ENCODE measurements around the gene RGS17.

RGS17 gene

DNA sequence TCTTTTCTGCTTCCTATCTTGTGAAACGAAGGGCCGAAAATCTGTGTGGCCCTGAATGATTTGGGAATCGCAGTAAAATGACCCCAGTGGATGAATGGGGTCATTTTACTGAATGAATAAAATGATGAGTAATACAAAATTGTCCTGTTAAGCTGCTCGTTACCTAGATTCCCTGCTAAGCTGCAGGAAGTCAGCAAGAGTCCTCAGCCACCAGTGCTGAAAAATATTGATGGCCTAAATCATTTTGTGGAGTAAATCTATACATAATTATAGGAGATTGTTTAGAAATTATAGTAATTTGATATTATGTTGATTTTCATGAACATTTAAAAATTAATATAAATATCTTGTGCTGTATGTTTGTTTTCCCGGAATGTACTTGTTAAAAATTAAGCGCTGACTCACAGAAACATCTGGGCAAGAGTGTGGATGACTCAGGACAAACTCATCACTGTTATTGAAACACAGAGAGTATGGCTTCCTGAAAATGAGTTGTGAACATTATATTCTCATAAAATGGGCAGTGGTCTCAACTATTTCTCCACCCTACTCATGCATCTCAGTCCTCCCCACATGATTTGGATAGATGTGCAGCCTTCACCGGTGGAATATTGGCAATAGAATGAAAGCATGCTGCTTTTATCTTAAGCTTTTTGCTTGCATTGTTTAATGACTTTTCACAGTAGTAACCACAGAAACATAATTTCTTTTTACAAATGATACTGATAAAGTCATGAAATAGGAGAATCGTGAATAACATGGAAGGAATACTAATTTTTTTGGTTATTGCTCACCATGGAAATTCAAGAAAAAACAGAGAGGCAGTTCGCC is 36.2 kb upstream of the RGS17 start:
- H3K36me3 ChIP-seq (replicated peaks; ENCODE audit: low read depth, low read length) = no peaks in the 10 kb centered on the region
- no peak overlapping the region for H3K4me2 ChIP-seq (ENCODE audit: low read length)
- H3K4me1 ChIP-seq (ENCODE audit: low read length) = no peaks in the 10 kb centered on the region
- H3K9ac ChIP-seq (ENCODE audit: low read length) = no peak overlapping the region
- no peaks in the 10 kb centered on the region for H4K20me1 ChIP-seq (ENCODE audit: insufficient read depth, low read length)
- no peaks in the 10 kb centered on the region for H3K9me3 ChIP-seq (ENCODE audit: insufficient read depth, low read length)
- no peak overlapping the region for H2AFZ ChIP-seq (ENCODE audit: low read depth, low read length)
- H3K27me3 ChIP-seq (ENCODE audit: low read depth, low read length) = no peaks in the 10 kb centered on the region
- H3K4me3 ChIP-seq (ENCODE audit: low read length) = no peak overlapping the region
- no peak for TF ChIP-seq EZH2phosphoT487 (IDR thresholded peaks at IDR 0.05; ENCODE audit: low read depth)
- TF ChIP-seq, protein P1, sequence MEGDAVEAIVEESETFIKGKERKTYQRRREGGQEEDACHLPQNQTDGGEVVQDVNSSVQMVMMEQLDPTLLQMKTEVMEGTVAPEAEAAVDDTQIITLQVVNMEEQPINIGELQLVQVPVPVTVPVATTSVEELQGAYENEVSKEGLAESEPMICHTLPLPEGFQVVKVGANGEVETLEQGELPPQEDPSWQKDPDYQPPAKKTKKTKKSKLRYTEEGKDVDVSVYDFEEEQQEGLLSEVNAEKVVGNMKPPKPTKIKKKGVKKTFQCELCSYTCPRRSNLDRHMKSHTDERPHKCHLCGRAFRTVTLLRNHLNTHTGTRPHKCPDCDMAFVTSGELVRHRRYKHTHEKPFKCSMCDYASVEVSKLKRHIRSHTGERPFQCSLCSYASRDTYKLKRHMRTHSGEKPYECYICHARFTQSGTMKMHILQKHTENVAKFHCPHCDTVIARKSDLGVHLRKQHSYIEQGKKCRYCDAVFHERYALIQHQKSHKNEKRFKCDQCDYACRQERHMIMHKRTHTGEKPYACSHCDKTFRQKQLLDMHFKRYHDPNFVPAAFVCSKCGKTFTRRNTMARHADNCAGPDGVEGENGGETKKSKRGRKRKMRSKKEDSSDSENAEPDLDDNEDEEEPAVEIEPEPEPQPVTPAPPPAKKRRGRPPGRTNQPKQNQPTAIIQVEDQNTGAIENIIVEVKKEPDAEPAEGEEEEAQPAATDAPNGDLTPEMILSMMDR (IDR thresholded peaks at IDR 0.05; ENCODE audit: low read depth, low read length) = no peak
- H3K27ac ChIP-seq (ENCODE audit: low read length) = no peak overlapping the region
- no peaks in the 10 kb centered on the region for H3K79me2 ChIP-seq (ENCODE audit: low read length)

DNA sequence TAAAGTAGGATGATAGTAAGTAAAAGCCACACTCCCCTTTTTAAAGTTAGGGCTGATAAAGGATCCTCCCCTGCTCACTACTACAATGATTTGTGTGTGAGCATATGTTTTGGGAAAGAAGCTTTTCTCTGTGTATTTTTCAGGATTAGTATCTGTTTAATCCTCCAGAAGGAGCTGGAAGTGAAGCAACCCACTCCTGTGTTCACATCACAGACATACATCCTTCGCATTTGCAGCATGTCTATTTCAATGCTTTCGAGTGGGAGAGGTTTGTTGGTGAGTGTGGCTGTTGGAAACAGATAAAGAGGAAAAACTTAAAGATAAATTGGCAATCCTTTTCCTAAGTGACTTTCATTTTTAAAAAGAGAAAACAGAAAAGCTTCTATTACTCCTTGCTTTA is 31.6 kb upstream of the RGS17 start:
- Histone ChIP-seq H3K9ac (ENCODE audit: low read length) (no peak overlapping the region), H3K4me1 (ENCODE audit: low read length) (no peaks in the 10 kb centered on the region), H3K27ac (ENCODE audit: low read length) (no peak overlapping the region), H3K9me3 (ENCODE audit: insufficient read depth, low read length) (no peaks in the 10 kb centered on the region), H3K79me2 (ENCODE audit: low read length) (no peaks in the 10 kb centered on the region), H3K4me3 (ENCODE audit: low read length) (no peak overlapping the region), H3K36me3 (replicated peaks; ENCODE audit: low read depth, low read length) (no peaks in the 10 kb centered on the region), H4K20me1 (ENCODE audit: insufficient read depth, low read length) (no peaks in the 10 kb centered on the region), H3K4me2 (ENCODE audit: low read length) (no peak overlapping the region), H3K27me3 (ENCODE audit: low read depth, low read length) (no peaks in the 10 kb centered on the region), H2AFZ (ENCODE audit: low read depth, low read length) (no peak overlapping the region)
- TF ChIP-seq, protein P1 (IDR thresholded peaks at IDR 0.05; ENCODE audit: low read depth, low read length) = no peak
- no peak for TF ChIP-seq EZH2phosphoT487 (IDR thresholded peaks at IDR 0.05; ENCODE audit: low read depth)

DNA sequence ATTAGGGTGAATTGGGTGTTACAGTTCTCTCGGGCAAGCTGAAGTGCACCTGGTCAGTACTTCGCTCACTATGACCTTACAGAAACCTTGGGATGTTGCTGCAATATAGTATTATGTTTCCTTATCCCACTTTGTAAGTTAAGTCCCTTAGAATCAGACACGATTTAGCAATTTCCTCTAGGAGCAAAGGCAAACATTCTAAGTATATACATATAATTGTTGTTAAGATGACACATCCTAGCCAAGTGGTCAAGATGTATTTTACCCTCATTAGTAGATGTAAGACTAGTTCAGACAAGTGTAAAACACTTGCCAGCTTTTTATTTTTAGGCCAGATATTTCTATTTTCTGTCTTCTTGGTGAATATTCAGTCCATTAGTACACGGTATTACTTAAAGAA is 31.1 kb upstream of the RGS17 start:
- H3K9me3 ChIP-seq (ENCODE audit: insufficient read depth, low read length) = no peaks in the 10 kb centered on the region
- H3K27me3 ChIP-seq (ENCODE audit: low read depth, low read length) = no peaks in the 10 kb centered on the region
- no peak overlapping the region for H3K4me3 ChIP-seq (ENCODE audit: low read length)
- no peak overlapping the region for H2AFZ ChIP-seq (ENCODE audit: low read depth, low read length)
- H3K36me3 ChIP-seq (replicated peaks; ENCODE audit: low read depth, low read length) = no peaks in the 10 kb centered on the region
- H3K27ac ChIP-seq (ENCODE audit: low read length) = no peak overlapping the region
- no peaks in the 10 kb centered on the region for H4K20me1 ChIP-seq (ENCODE audit: insufficient read depth, low read length)
- TF ChIP-seq, protein P1 (IDR thresholded peaks at IDR 0.05; ENCODE audit: low read depth, low read length) = no peak
- no peak for TF ChIP-seq EZH2phosphoT487 (IDR thresholded peaks at IDR 0.05; ENCODE audit: low read depth)
- H3K4me2 ChIP-seq (ENCODE audit: low read length) = no peak overlapping the region
- no peaks in the 10 kb centered on the region for H3K79me2 ChIP-seq (ENCODE audit: low read length)
- H3K4me1 ChIP-seq (ENCODE audit: low read length) = no peaks in the 10 kb centered on the region
- H3K9ac ChIP-seq (ENCODE audit: low read length) = no peak overlapping the region

DNA sequence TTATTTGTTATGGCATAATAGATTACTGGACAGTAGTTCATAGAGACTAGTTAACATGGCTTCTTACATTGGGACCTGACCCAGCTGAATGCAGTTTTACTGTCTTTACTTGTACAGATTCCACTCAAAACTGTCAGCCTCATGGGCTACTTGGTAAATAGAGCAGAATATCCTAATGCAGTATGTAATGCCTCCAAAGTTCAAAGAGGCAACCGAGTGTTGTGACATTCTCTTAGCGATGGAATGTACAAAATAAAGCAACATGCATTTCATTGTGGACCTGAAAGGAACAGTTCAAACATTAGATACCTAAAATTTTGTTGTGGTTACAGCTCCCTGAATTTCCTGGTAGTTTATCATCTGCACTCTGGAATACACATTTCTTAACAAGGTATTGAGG is 29.1 kb upstream of the RGS17 start:
- H4K20me1 ChIP-seq (ENCODE audit: insufficient read depth, low read length) = no peaks in the 10 kb centered on the region
- no peak overlapping the region for H2AFZ ChIP-seq (ENCODE audit: low read depth, low read length)
- H3K4me3 ChIP-seq (ENCODE audit: low read length) = no peak overlapping the region
- no peaks in the 10 kb centered on the region for H3K27me3 ChIP-seq (ENCODE audit: low read depth, low read length)
- TF ChIP-seq, protein P1 (IDR thresholded peaks at IDR 0.05; ENCODE audit: low read depth, low read length) = no peak
- no peak for TF ChIP-seq EZH2phosphoT487 (IDR thresholded peaks at IDR 0.05; ENCODE audit: low read depth)
- no peaks in the 10 kb centered on the region for H3K9me3 ChIP-seq (ENCODE audit: insufficient read depth, low read length)
- no peak overlapping the region for H3K27ac ChIP-seq (ENCODE audit: low read length)
- no peak overlapping the region for H3K4me2 ChIP-seq (ENCODE audit: low read length)
- H3K4me1 ChIP-seq (ENCODE audit: low read length) = no peaks in the 10 kb centered on the region
- no peaks in the 10 kb centered on the region for H3K36me3 ChIP-seq (replicated peaks; ENCODE audit: low read depth, low read length)
- H3K79me2 ChIP-seq (ENCODE audit: low read length) = no peaks in the 10 kb centered on the region
- H3K9ac ChIP-seq (ENCODE audit: low read length) = no peak overlapping the region
